Measurements from ENCODE around the gene SPPL2C.

The SPPL2C gene

GRCh38 chr17:45820052-45820780 lies 24.5 kb upstream of the SPPL2C start:
- TF ChIP-seq, protein P1, sequence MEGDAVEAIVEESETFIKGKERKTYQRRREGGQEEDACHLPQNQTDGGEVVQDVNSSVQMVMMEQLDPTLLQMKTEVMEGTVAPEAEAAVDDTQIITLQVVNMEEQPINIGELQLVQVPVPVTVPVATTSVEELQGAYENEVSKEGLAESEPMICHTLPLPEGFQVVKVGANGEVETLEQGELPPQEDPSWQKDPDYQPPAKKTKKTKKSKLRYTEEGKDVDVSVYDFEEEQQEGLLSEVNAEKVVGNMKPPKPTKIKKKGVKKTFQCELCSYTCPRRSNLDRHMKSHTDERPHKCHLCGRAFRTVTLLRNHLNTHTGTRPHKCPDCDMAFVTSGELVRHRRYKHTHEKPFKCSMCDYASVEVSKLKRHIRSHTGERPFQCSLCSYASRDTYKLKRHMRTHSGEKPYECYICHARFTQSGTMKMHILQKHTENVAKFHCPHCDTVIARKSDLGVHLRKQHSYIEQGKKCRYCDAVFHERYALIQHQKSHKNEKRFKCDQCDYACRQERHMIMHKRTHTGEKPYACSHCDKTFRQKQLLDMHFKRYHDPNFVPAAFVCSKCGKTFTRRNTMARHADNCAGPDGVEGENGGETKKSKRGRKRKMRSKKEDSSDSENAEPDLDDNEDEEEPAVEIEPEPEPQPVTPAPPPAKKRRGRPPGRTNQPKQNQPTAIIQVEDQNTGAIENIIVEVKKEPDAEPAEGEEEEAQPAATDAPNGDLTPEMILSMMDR (IDR thresholded peaks at IDR 0.05; ENCODE audit: low read depth, low read length, missing control alignments), result no peak
- no peak for DNase-seq (ENCODE audit: low read depth)
- H3K4me3 ChIP-seq (ENCODE audit: low read depth, low read length), result no peak overlapping the region

- TF ChIP-seq, protein P1 (IDR thresholded peaks at IDR 0.05; ENCODE audit: low read depth, low read length, missing control alignments), result no peak
- DNase-seq (ENCODE audit: low read depth), result no peak
- no peak overlapping the region for H3K4me3 ChIP-seq (ENCODE audit: low read depth, low read length)
Observed at GRCh38 chr17:45821147-45821546, 23.5 kb upstream of the SPPL2C start.

- no peak for DNase-seq (ENCODE audit: low read depth)
- TF ChIP-seq, protein P1 (IDR thresholded peaks at IDR 0.05; ENCODE audit: low read depth, low read length, missing control alignments), result no peak
- H3K4me3 ChIP-seq (ENCODE audit: low read depth, low read length), result no peak overlapping the region
Observed at GRCh38 chr17:45823598-45823997, 21.1 kb upstream of the SPPL2C start.

- no peak for DNase-seq (ENCODE audit: low read depth)
- TF ChIP-seq, protein P1 (IDR thresholded peaks at IDR 0.05; ENCODE audit: low read depth, low read length, missing control alignments), result no peak
- no peak overlapping the region for H3K4me3 ChIP-seq (ENCODE audit: low read depth, low read length)
Observed at GRCh38 chr17:45824475-45824874, 20.2 kb upstream of the SPPL2C start.

GRCh38 chr17:45824901-45825492 lies 19.7 kb upstream of the SPPL2C start:
- no peak for DNase-seq (ENCODE audit: low read depth)
- TF ChIP-seq, protein P1 (IDR thresholded peaks at IDR 0.05; ENCODE audit: low read depth, low read length, missing control alignments), result no peak
- no peak overlapping the region for H3K4me3 ChIP-seq (ENCODE audit: low read depth, low read length)

GRCh38 chr17:45825792-45826191 lies 18.9 kb upstream of the SPPL2C start:
- TF ChIP-seq, protein P1 (IDR thresholded peaks at IDR 0.05; ENCODE audit: low read depth, low read length, missing control alignments), result no peak
- no peak for DNase-seq (ENCODE audit: low read depth)
- H3K4me3 ChIP-seq (ENCODE audit: low read depth, low read length), result no peak overlapping the region

Data from GM12864 (cell line).